Measurements from ENCODE around the gene SLC25A45. TPM values are rescaled to one million over a fixed set of nuclear protein-coding genes. Genes with fewer than 3 reads are reported as not detected.

SLC25A45 gene
- polyA plus RNA-seq, 1 of the 3 experiments (the other 2 are of a cell fraction) = 3.6 TPM

DNA sequence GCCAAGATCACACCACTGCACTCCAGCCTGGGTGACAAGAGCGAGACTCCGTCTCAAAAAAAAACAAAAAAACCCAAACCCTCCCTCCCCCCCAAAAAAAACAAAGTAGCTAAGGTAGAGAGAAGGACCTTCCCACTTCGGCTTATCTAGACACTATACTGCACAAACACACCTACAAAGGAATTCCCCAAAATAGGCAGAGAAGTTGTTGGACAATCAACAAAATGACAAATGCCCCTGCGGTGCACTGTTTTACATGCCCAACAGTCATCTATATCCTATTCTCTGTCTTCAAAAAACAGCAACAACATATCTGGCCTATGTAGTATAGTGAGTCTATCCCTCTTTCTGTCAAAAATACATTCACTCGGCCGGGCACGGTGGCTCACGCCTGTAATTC, 55.4 kb downstream of the SLC25A45 start:
- no peaks in the 10 kb centered on the region for H4K20me1 ChIP-seq (ENCODE audit: insufficient read depth)
- H3K27ac ChIP-seq (ENCODE audit: low read depth in 2 of 2, low read length in 1 of 2) = no peak overlapping the region
- 95% methylated on average over 8 of the region's 8 CpGs for WGBS (ENCODE audit: low lambda C conversion rate)
- H3F3A ChIP-seq (replicated peaks; ENCODE audit: insufficient read depth) = peaks cover 20% of the 10 kb centered on the region
- H3K9me2 ChIP-seq = no peaks in the 10 kb centered on the region
- peaks cover 3% of the 10 kb centered on the region in 2 experiments; a peak in 2 of 4 replicates for H3K4me1 ChIP-seq (ENCODE audit: control insufficient read depth in 1 of 2, insufficient read depth in 2 of 2, low read depth in 1 of 2, low read length in 1 of 2)
- H2AFZ ChIP-seq (ENCODE audit: low read depth) = no peak overlapping the region
- no peak overlapping the region for H3K4me3 ChIP-seq (ENCODE audit: low read depth in 2 of 2, low read length in 1 of 2)
- H3K79me2 ChIP-seq (ENCODE audit: insufficient read depth) = peaks cover 2% of the 10 kb centered on the region; the same call in 1 of the 2 replicates
- DNase-seq = no peak
- ChIA-PET POLR2A (interaction anchor here (4.0 kb wide), 1 partner anchor 12 kb away, joined by 14 read pairs; the partner anchor contains the start of gene CDC42EP2), CTCF (interaction anchor here (1.4 to 24.1 kb wide), 3 partner anchors 13 to 102 kb away, joined by 5 to 1118 read pairs (median 271); partner anchors contain the start of gene CDC42EP2)
- H3K4me2 ChIP-seq = no peak overlapping the region
- H3K27me3 ChIP-seq (ENCODE audit: insufficient read depth) = no peaks in the 10 kb centered on the region
- H3K36me3 ChIP-seq (replicated peaks in 1 of 2; ENCODE audit: control insufficient read depth in 1 of 2, insufficient read depth in 2 of 2, low read length in 1 of 2) = peaks cover 3 to 5% of the 10 kb centered on the region in 2 experiments
- TF ChIP-seq GATA2 (CRISPR knock-in tag; IDR thresholded peaks at IDR 0.05) (no peak), FOXM1 (IDR thresholded peaks at IDR 0.05; ENCODE audit: low read depth) (no peak), MEF2A (IDR thresholded peaks at IDR 0.05; ENCODE audit: borderline replicate concordance, low read depth) (no peak), TCF12 (IDR thresholded peaks at IDR 0.05) (no peak), SIN3A (IDR thresholded peaks at IDR 0.05; ENCODE audit: borderline replicate concordance, low read depth, low read length) (no peak), EP300 (IDR thresholded peaks at IDR 0.05; ENCODE audit: borderline replicate concordance in 1 of 2, low read depth in 1 of 2, low read length in 1 of 2) (no peak), GABPA (IDR thresholded peaks at IDR 0.05; ENCODE audit: low read depth) (no peak), RXRA (IDR thresholded peaks at IDR 0.05; ENCODE audit: borderline replicate concordance, low read depth) (no peak), SMC3 (IDR thresholded peaks at IDR 0.05; ENCODE audit: low read depth, low read length) (no peak), YY1 (IDR thresholded peaks at IDR 0.05; ENCODE audit: low read depth) (no peak), TEAD4 (IDR thresholded peaks at IDR 0.05; ENCODE audit: borderline replicate concordance, insufficient read depth) (no peak)
- H3K9ac ChIP-seq = no peak overlapping the region
- no peaks in the 10 kb centered on the region for H3K9me3 ChIP-seq

DNA sequence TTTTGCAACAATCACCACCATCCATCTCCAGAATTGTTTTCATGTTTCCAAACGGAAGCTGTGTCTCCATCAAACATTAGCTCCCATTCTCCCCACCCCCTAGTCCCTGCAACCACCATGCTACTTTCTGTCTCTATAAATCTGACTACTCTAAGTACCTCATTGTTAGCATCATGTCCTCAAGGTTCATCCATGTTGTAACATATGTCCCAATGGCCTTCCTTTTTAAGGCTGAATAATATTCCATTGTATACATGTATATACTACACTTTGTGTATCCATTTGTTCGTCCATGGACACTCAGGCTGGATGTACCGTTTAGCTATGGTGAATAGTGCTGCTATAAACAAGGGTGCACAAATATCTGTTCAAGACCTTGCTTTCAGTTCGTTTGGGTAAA, 57.0 kb downstream of the SLC25A45 start:
- DNase-seq = no peak
- 87% methylated on average over 4 of the region's 4 CpGs for WGBS (ENCODE audit: low lambda C conversion rate)
- Histone ChIP-seq H3K4me1 (ENCODE audit: control insufficient read depth in 1 of 2, insufficient read depth in 2 of 2, low read depth in 1 of 2, low read length in 1 of 2) (peaks cover 3 to 10% of the 10 kb centered on the region in 2 experiments; a peak in 2 of 4 replicates), H3K27ac (ENCODE audit: low read depth in 2 of 2, low read length in 1 of 2) (no peak overlapping the region), H2AFZ (ENCODE audit: low read depth) (no peak overlapping the region), H3K9me3 (no peaks in the 10 kb centered on the region), H3K4me3 (ENCODE audit: low read depth in 2 of 2, low read length in 1 of 2) (no peak overlapping the region), H3K4me2 (no peak overlapping the region), H3K9ac (no peak overlapping the region), H4K20me1 (ENCODE audit: insufficient read depth) (peaks cover 4% of the 10 kb centered on the region; the same call in 1 of the 2 replicates), H3F3A (replicated peaks; ENCODE audit: insufficient read depth) (peaks cover 13% of the 10 kb centered on the region), H3K79me2 (ENCODE audit: insufficient read depth) (peaks cover 10% of the 10 kb centered on the region; the same call in 1 of the 2 replicates), H3K36me3 (replicated peaks in 1 of 2; ENCODE audit: control insufficient read depth in 1 of 2, insufficient read depth in 2 of 2, low read length in 1 of 2) (peaks cover 3 to 18% of the 10 kb centered on the region in 2 experiments), H3K9me2 (no peaks in the 10 kb centered on the region), H3K27me3 (ENCODE audit: insufficient read depth) (no peaks in the 10 kb centered on the region)
- ChIA-PET POLR2A (no interaction called here), CTCF (interaction anchor here (1.9 to 24.1 kb wide), 3 partner anchors 11 to 43 kb away, joined by 5 to 1118 read pairs (median 271); partner anchors contain the start of gene CDC42EP2)
- no peak for TF ChIP-seq CHD2 (IDR thresholded peaks at IDR 0.05; ENCODE audit: low read length, partially characterized antibody)
- TF ChIP-seq, protein P1, sequence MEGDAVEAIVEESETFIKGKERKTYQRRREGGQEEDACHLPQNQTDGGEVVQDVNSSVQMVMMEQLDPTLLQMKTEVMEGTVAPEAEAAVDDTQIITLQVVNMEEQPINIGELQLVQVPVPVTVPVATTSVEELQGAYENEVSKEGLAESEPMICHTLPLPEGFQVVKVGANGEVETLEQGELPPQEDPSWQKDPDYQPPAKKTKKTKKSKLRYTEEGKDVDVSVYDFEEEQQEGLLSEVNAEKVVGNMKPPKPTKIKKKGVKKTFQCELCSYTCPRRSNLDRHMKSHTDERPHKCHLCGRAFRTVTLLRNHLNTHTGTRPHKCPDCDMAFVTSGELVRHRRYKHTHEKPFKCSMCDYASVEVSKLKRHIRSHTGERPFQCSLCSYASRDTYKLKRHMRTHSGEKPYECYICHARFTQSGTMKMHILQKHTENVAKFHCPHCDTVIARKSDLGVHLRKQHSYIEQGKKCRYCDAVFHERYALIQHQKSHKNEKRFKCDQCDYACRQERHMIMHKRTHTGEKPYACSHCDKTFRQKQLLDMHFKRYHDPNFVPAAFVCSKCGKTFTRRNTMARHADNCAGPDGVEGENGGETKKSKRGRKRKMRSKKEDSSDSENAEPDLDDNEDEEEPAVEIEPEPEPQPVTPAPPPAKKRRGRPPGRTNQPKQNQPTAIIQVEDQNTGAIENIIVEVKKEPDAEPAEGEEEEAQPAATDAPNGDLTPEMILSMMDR (IDR thresholded peaks at IDR 0.05) = no peak

Other genes with a start within 250 kb of the SLC25A45 start
- 14.9 and 31.9 TPM in 2 replicates for gene SYVN1, start 248.1 kb downstream of the SLC25A45 start, polyA plus RNA-seq (2012; rRNA removed)
- gene SPDYC, start 212.4 kb downstream of the SLC25A45 start, polyA plus RNA-seq (2012; rRNA removed) = not detected in 2 replicates
- 78.6 and 92.2 TPM in 2 replicates for gene CAPN1, start 200.7 kb downstream of the SLC25A45 start, polyA plus RNA-seq (2012; rRNA removed)
- gene POLA2, start 120.7 kb downstream of the SLC25A45 start, polyA plus RNA-seq (2012; rRNA removed) = 18.4 and 19.4 TPM in 2 replicates
- gene CDC42EP2, start 67.8 kb downstream of the SLC25A45 start, polyA plus RNA-seq (2012; rRNA removed) = 5.1 and 8.1 TPM in 2 replicates
- 29.6 and 44.9 TPM in 2 replicates for gene DPF2, start 48.8 kb downstream of the SLC25A45 start, polyA plus RNA-seq (2012; rRNA removed)
- gene TIGD3, start 27.9 kb downstream of the SLC25A45 start, polyA plus RNA-seq (2012; rRNA removed) = 0.34 and 0.41 TPM in 2 replicates
- gene FRMD8, start 4.0 kb upstream of the SLC25A45 start, polyA plus RNA-seq (2012; rRNA removed) = 17.4 and 19.0 TPM in 2 replicates
- 435 and 479 TPM in 2 replicates for gene NEAT1, start 40.2 kb upstream of the SLC25A45 start, polyA plus RNA-seq (2012; rRNA removed)
- gene MALAT1, start 116.4 kb upstream of the SLC25A45 start, polyA plus RNA-seq (2012; rRNA removed) = 285 and 510 TPM in 2 replicates
- gene SCYL1, start 142.4 kb upstream of the SLC25A45 start, polyA plus RNA-seq (2012; rRNA removed) = 76.7 and 79.9 TPM in 2 replicates
- gene LTBP3, start 175.7 kb upstream of the SLC25A45 start, polyA plus RNA-seq (2012; rRNA removed) = 92.1 and 167 TPM in 2 replicates
- 62.5 and 78.1 TPM in 2 replicates for gene ZNRD2, start 187.8 kb upstream of the SLC25A45 start, polyA plus RNA-seq (2012; rRNA removed)
- 61.3 and 65.3 TPM in 2 replicates for gene FAM89B, start 189.9 kb upstream of the SLC25A45 start, polyA plus RNA-seq (2012; rRNA removed)
- 35.1 and 48.7 TPM in 2 replicates for gene EHBP1L1, start 193.4 kb upstream of the SLC25A45 start, polyA plus RNA-seq (2012; rRNA removed)
- 0.34 and 0.58 TPM in 2 replicates for gene KCNK7, start 213.2 kb upstream of the SLC25A45 start, polyA plus RNA-seq (2012; rRNA removed)
- 28.9 and 31.1 TPM in 2 replicates for gene MAP3K11, start 231.6 kb upstream of the SLC25A45 start, polyA plus RNA-seq (2012; rRNA removed)
- 23.8 and 33.7 TPM in 2 replicates for gene PCNX3, start 233.1 kb upstream of the SLC25A45 start, polyA plus RNA-seq (2012; rRNA removed)

Data from SK-N-SH (cell line).